ENCODE data around the gene EGFL7.

GRCh38 chr9:136707011-136707410 is 44.3 kb downstream of the EGFL7 start:
- TF ChIP-seq CTCF (conservative IDR thresholded peaks at IDR 0.05) (no peak), ZFX (IDR thresholded peaks at IDR 0.05) (no peak)
